PC-9 (cell line): ENCODE data around the gene BMP8A. TPM values are rescaled to one million over a fixed set of nuclear protein-coding genes. Genes with fewer than 3 reads are reported as not detected.
A peak's percentile ranks its signal among the peaks of the same experiment; 100 is the strongest.

Experiments used
- Bru-seq: library from RNA; stranded (reverse); fragments of 400-500 nt; gene quantifications from one replicate; lab custom pipeline; 2021; lab: Mats Ljungman, UMichigan
- BruChase-seq, 2 experiments: library from RNA; stranded (reverse); fragments of 400-500 nt; gene quantifications; one replicate each; lab custom pipeline; 2021; lab: Mats Ljungman, UMichigan
- BruUV-seq: library from RNA; stranded (reverse); fragments of 400-500 nt; replicated peaks from 2 replicates; lab custom pipeline; 2021; lab: Mats Ljungman, UMichigan
- CTCF ChIA-PET: fragments of 300-600 bp; sonication (Branson Sonifier 250); formaldehyde crosslinking; loops from one replicate; lab custom pipeline; 2022; ENCODE audit warnings: antibody characterized with exemption; lab: Charles Lee
- POLR2A ChIA-PET: fragments of 300-600 bp; sonication (Branson Sonifier 250); formaldehyde crosslinking; loops from one replicate; lab custom pipeline; 2022; ENCODE audit warnings: antibody characterized with exemption; ENCODE audit not compliant: unreplicated experiment; lab: Charles Lee
- DNase-seq, 2 experiments: peaks; one replicate each; pipeline versions ENCODE4 v3.0.0 to v3.0.0-alpha.2; 2015 to 2022; ENCODE audit warnings: mixed read lengths in 1 of 2
- H2AFZ ChIP-seq: fragments of 200-600 bp; sonication (generic); 2 replicates; pipeline ENCODE4 v1.8.1; 2017; ENCODE audit warnings: antibody characterized with exemption
- H3F3A ChIP-seq: fragments of 200-600 bp; sonication (generic); 2 replicates; pipeline ENCODE4 v1.8.1; 2017; ENCODE audit warnings: antibody characterized with exemption, mild to moderate bottlenecking, low read depth; ENCODE audit not compliant: insufficient read depth
- H3K27ac ChIP-seq: fragments of 200-600 bp; sonication (generic); 2 replicates; pipeline ENCODE4 v1.6.1; 2016; ENCODE audit warnings: mixed run types
- H3K27me3 ChIP-seq: fragments of 200-600 bp; sonication (generic); 2 replicates; pipeline ENCODE4 v1.6.1; 2016; ENCODE audit warnings: low read depth, mixed run types; ENCODE audit not compliant: insufficient read depth
- H3K36me3 ChIP-seq: fragments of 200-600 bp; sonication (generic); 2 replicates; pipeline ENCODE4 v1.6.1; 2016; ENCODE audit warnings: low read depth, mixed run types
- H3K4me1 ChIP-seq: fragments of 200-600 bp; sonication (generic); replicated peaks from 2 replicates; pipeline ENCODE4 v1.6.1; 2016; ENCODE audit warnings: mixed run types; ENCODE audit not compliant: insufficient read depth
- H3K4me2 ChIP-seq: fragments of 200-600 bp; sonication (generic); 2 replicates; pipeline ENCODE4 v1.6.1; 2017; ENCODE audit warnings: mixed run types
- H3K4me3 ChIP-seq: fragments of 200-600 bp; sonication (generic); 2 replicates; pipeline ENCODE4 v1.6.1; 2016; ENCODE audit warnings: mixed run types
- H3K79me2 ChIP-seq: fragments of 200-600 bp; sonication (generic); 2 replicates; pipeline ENCODE4 v1.6.1; 2017; ENCODE audit warnings: low read depth, mixed run types
- H3K9me2 ChIP-seq: fragments of 200-600 bp; sonication (generic); 2 replicates; pipeline ENCODE4 v1.8.1; 2017; ENCODE audit warnings: mild to moderate bottlenecking; ENCODE audit not compliant: insufficient read depth
- H3K9me3 ChIP-seq: fragments of 200-600 bp; sonication (generic); 2 replicates; pipeline ENCODE4 v1.8.1; 2016; ENCODE audit warnings: low read depth; ENCODE audit not compliant: insufficient read depth
- H4K20me1 ChIP-seq: fragments of 200-600 bp; sonication (generic); 2 replicates; pipeline ENCODE4 v1.8.1; 2017; ENCODE audit not compliant: insufficient read depth
- EZH2 ChIP-seq: fragments of 200-600 bp; sonication (generic); IDR thresholded peaks from 2 replicates; pipeline ENCODE4 v1.8.0; 2017; ENCODE audit warnings: antibody characterized with exemption, low read depth
- intact Hi-C: fragments of 100-400 bp; cut with micrococcal nuclease; formaldehyde crosslinking; loops from one replicate; pipeline ENCODE4 v1.10.0; 2022; ENCODE audit not compliant: unreplicated experiment
- long read RNA-seq: library from polyadenylated mRNA; stranded (forward); transcript quantifications from one replicate; pipeline ENCODE4 v2.0.0, GENCODE V29; 2022
- total RNA-seq: library from RNA; stranded (reverse); gene quantifications from 2 replicates; pipeline ENCODE4 v1.2.3, GENCODE V29; 2021
- TF ChIP-seq, protein P1 (sequence below): fragments of 200-600 bp; sonication (generic); conservative IDR thresholded peaks from 2 replicates; pipeline ENCODE4 v1.6.1; 2017; ENCODE audit warnings: mixed run types, antibody characterized with exemption, mild to moderate bottlenecking, moderate library complexity

BMP8A gene
- total RNA-seq (0.31 TPM in 1 of 2 replicates, not detected in the other), Bru-seq, nascent RNA (percentile 21 among the genes with signal in this experiment), BruChase-seq, experiment 1, labeled RNA remaining after a 2-hour chase (percentile 17 among the genes with signal in this experiment), BruChase-seq, experiment 2, labeled RNA remaining after a 6-hour chase (percentile 19 among the genes with signal in this experiment)
- long read RNA-seq, partial matches to known transcripts, result 0 of 3 reads
- long read RNA-seq, other reads (novel, unspliced or antisense), result 3 of 3 reads

DNA sequence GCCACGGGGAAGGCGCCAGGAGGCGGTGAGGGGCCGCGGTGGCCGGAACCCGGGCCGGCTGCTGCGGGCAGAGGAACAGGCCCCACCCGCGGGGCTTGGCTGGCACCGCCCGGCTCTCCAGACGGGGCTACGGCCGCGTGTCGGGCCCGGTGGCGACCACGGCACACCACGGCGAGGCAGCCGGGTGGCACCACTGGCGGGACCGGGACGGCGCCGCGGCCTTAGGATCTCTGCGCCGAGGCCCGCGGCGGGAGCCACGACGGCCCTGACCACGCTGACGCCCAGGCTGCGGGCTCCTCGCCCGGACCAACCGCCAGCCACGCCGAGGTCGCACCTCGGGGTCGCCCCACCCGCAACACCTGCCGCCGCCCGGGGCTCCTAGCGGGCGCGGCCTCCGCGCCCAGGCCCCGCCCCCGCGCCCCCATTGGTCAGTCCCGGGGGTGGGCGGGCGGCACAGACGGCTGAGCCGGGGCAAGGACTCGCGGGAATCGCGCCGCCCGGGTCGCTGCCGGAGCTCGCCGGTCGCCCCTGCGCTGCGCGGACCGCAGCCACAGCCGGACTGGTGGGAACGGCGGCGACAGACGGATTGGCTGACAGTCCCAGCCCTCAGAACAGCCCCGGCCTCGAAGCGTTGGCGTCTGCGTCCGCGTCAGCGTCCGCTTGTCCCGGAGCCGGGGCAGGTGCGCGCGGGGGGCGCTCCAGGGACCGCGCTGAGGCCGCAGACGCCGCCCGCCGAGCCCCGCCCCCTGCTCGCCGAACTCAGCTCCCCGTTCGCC, at the start of gene BMP8A:
Gene BMP8A (plus strand): TSS at position 491 of the 776 bp plus-strand sequence. CDS start 356 bp downstream, outside the sequence.
- Histone ChIP-seq H3K36me3 (no peaks in the 10 kb centered on the region), H2AFZ (no peak within 1 kb of the TSS), H3K4me3 (peak within 1 kb of the TSS; percentile 38; the same call in 1 of the 2 replicates), H3K9me2 (no peaks in the 10 kb centered on the region), H3K4me1 (no peaks in the 10 kb centered on the region), H3K4me2 (peak within 1 kb of the TSS; percentile 60), H3K9me3 (no peaks in the 10 kb centered on the region), H3K27me3 (no peaks in the 10 kb centered on the region), H3K79me2 (no peaks in the 10 kb centered on the region), H3F3A (peaks cover 16% of the 10 kb centered on the region), H3K27ac (no peak within 1 kb of the TSS), H4K20me1 (no peaks in the 10 kb centered on the region)
- ChIA-PET CTCF (no interaction called here), POLR2A (no interaction called here)
- TF ChIP-seq EZH2, result no peak
- TF ChIP-seq, protein P1, sequence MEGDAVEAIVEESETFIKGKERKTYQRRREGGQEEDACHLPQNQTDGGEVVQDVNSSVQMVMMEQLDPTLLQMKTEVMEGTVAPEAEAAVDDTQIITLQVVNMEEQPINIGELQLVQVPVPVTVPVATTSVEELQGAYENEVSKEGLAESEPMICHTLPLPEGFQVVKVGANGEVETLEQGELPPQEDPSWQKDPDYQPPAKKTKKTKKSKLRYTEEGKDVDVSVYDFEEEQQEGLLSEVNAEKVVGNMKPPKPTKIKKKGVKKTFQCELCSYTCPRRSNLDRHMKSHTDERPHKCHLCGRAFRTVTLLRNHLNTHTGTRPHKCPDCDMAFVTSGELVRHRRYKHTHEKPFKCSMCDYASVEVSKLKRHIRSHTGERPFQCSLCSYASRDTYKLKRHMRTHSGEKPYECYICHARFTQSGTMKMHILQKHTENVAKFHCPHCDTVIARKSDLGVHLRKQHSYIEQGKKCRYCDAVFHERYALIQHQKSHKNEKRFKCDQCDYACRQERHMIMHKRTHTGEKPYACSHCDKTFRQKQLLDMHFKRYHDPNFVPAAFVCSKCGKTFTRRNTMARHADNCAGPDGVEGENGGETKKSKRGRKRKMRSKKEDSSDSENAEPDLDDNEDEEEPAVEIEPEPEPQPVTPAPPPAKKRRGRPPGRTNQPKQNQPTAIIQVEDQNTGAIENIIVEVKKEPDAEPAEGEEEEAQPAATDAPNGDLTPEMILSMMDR, result no peak
- intact Hi-C loops, result no loop called here
- no TSS peak for BruUV-seq
- DNase-seq, result peak in 1 of 2 experiments; percentile 83

- intact Hi-C loops, result no loop called here
- Histone ChIP-seq H3K4me3 (no peak overlapping the region), H3K4me1 (no peaks in the 10 kb centered on the region), H4K20me1 (no peaks in the 10 kb centered on the region), H3K36me3 (peaks cover 37% of the 10 kb centered on the region), H3K79me2 (no peaks in the 10 kb centered on the region), H3K27me3 (no peaks in the 10 kb centered on the region), H2AFZ (no peak overlapping the region), H3F3A (no peaks in the 10 kb centered on the region), H3K4me2 (no peak overlapping the region), H3K9me2 (no peaks in the 10 kb centered on the region), H3K9me3 (no peaks in the 10 kb centered on the region), H3K27ac (no peak overlapping the region)
- TF ChIP-seq, protein P1, result no peak
- no peak for TF ChIP-seq EZH2
- BruUV-seq, result no TSS peak
- POLR2A ChIA-PET, result interaction anchor here (0.6 kb wide), 2 partner anchors 21 to 108 kb away, joined by 3 to 5 read pairs; no protein-coding TSS in a partner anchor
- CTCF ChIA-PET, result no interaction called here
- DNase-seq, result no peak
Measured at GRCh38 chr1:39441797-39442196, 49.6 kb upstream of the BMP8A start.

DNA sequence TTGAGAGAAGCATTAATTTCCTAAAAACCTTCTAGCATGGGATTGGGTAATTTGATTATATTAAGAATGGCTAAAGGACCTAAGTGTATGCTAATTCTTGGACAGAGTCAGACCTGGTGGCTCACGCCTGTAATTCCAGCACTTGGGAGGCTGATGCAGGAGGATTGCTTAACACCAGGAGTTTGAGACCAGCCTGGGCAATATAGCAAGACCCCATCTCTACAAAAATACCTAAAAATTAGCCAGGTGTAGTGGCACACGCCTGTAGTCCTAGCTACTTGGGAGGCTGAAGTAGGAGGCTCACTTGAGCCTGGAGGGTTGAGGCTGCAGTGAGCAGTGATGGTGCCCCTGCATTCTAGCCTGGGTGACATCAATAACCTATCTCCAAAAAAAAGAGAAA, 45.9 kb upstream of the BMP8A start:
- intact Hi-C loops, result no loop called here
- no TSS peak for BruUV-seq
- peaks cover 56% of the 10 kb centered on the region for H3K36me3 ChIP-seq

More for the DNA sequence above, 45.9 kb upstream of the BMP8A start:
- Histone ChIP-seq H4K20me1 (no peaks in the 10 kb centered on the region), H3K79me2 (no peaks in the 10 kb centered on the region), H3K27ac (no peak overlapping the region), H3F3A (no peaks in the 10 kb centered on the region), H3K4me1 (no peaks in the 10 kb centered on the region), H3K9me3 (no peaks in the 10 kb centered on the region), H3K27me3 (no peaks in the 10 kb centered on the region), H3K4me3 (no peak overlapping the region), H2AFZ (no peak overlapping the region), H3K9me2 (no peaks in the 10 kb centered on the region), H3K4me2 (no peak overlapping the region)
- DNase-seq, result no peak
- TF ChIP-seq, protein P1, result no peak
- no peak for TF ChIP-seq EZH2
- POLR2A ChIA-PET, result no interaction called here
- CTCF ChIA-PET, result no interaction called here
